ENCODE measurements around the gene TGFBR3L. TPM values are rescaled to one million over a fixed set of nuclear protein-coding genes. Genes with fewer than 3 reads are reported as not detected.

TGFBR3L gene
- total and polyA plus RNA-seq, 2 of the 13 experiments (the other 11 are each of a cell fraction or from before 2014, with no cell fraction given): 0.20 to 1.0 TPM

DNA sequence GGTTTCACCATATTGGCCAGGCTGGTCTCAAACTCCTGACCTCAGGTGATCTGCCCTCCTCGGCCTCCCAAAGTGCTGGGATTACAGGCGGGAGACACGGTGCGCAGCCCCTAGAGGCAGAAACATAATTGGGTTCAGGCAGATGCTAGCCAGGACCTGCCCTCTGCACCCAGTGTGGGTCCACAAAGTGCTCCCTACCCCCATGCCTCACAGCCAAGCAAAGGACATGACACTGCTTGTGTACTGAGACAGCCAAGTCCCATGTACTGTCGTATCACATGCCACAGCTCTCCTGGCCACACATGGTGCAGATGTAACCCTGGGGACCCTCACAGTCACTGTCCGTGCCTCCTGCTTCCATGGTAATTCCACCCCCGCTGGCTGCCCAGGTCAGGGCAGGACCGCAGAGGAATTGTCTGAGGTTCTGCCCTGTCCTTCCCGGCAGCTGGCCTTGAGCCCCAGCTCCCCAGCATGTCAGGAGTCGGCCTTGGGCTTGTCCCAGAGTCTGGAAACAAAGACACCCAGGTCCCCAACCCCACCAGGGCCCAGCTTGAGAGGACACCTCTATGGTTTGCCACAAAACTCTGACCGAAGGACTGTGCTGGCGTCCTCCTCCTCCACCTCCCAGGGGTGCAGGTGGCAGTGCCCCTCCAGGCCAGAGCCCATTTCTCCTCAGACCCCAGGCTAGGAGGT lies 48.1 kb upstream of the TGFBR3L start (continued):
- TF ChIP-seq, protein P1, sequence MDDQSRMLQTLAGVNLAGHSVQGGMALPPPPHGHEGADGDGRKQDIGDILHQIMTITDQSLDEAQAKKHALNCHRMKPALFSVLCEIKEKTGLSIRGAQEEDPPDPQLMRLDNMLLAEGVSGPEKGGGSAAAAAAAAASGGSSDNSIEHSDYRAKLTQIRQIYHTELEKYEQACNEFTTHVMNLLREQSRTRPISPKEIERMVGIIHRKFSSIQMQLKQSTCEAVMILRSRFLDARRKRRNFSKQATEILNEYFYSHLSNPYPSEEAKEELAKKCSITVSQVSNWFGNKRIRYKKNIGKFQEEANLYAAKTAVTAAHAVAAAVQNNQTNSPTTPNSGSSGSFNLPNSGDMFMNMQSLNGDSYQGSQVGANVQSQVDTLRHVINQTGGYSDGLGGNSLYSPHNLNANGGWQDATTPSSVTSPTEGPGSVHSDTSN (CRISPR knock-in tag; IDR thresholded peaks at IDR 0.05; ENCODE audit: borderline replicate concordance): no peak
- no peak for TF ChIP-seq ELF1 (CRISPR knock-in tag; IDR thresholded peaks at IDR 0.05)
- no peak for TF ChIP-seq ZNF749 (CRISPR knock-in tag; IDR thresholded peaks at IDR 0.05; ENCODE audit: borderline replicate concordance)
- no peak for TF ChIP-seq E2F1 (CRISPR knock-in tag; IDR thresholded peaks at IDR 0.05)
- TF ChIP-seq, protein P2, sequence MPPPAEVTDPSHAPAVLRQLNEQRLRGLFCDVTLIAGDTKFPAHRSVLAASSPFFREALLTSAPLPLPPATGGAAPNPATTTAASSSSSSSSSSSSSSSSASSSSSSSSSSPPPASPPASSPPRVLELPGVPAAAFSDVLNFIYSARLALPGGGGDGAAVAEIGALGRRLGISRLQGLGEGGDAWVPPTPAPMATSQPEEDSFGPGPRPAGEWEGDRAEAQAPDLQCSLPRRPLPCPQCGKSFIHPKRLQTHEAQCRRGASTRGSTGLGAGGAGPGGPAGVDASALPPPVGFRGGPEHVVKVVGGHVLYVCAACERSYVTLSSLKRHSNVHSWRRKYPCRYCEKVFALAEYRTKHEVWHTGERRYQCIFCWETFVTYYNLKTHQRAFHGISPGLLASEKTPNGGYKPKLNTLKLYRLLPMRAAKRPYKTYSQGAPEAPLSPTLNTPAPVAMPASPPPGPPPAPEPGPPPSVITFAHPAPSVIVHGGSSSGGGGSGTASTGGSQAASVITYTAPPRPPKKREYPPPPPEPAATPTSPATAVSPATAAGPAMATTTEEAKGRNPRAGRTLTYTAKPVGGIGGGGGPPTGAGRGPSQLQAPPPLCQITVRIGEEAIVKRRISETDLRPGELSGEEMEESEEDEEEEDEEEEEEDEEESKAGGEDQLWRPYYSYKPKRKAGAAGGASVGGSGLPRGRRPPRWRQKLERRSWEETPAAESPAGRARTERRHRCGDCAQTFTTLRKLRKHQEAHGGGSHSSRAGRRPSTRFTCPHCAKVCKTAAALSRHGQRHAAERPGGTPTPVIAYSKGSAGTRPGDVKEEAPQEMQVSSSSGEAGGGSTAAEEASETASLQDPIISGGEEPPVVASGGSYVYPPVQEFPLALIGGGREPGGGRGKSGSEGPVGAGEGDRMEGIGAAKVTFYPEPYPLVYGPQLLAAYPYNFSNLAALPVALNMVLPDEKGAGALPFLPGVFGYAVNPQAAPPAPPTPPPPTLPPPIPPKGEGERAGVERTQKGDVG (CRISPR knock-in tag; IDR thresholded peaks at IDR 0.05; ENCODE audit: borderline replicate concordance): no peak
- TF ChIP-seq HMG20B (CRISPR knock-in tag; conservative IDR thresholded peaks at IDR 0.05): no peak
- TF ChIP-seq SMAD3 (CRISPR knock-in tag; IDR thresholded peaks at IDR 0.05): no peak
- no peak for TF ChIP-seq ZNF460 (CRISPR knock-in tag; IDR thresholded peaks at IDR 0.05; ENCODE audit: borderline replicate concordance)
- no peak for TF ChIP-seq SP4 (CRISPR knock-in tag; IDR thresholded peaks at IDR 0.05)
- no peak for TF ChIP-seq ZNF318 (CRISPR knock-in tag; IDR thresholded peaks at IDR 0.05)
- TF ChIP-seq ZNF550 (CRISPR knock-in tag; IDR thresholded peaks at IDR 0.05; ENCODE audit: borderline replicate concordance): no peak
- peak; percentile 21; the same call in 1 of the 2 replicates for TF ChIP-seq TBX2 (CRISPR knock-in tag; IDR thresholded peaks at IDR 0.05; ENCODE audit: borderline replicate concordance)
- no peak for TF ChIP-seq MAZ (IDR thresholded peaks at IDR 0.05; ENCODE audit: borderline replicate concordance, low read depth, low read length)
- 0 out of 2 replicates have a peak, but pooled peaks have one; percentile 37 for TF ChIP-seq MAZ (CRISPR knock-in tag; IDR thresholded peaks at IDR 0.05; ENCODE audit: low read depth)
- no peak for TF ChIP-seq MXD4 (CRISPR knock-in tag; IDR thresholded peaks at IDR 0.05)

All from HepG2 (cell line).